ENCODE results near the gene MAN2A2. TPM values are rescaled to one million over a fixed set of nuclear protein-coding genes. Genes with fewer than 3 reads are reported as not detected.

Gene MAN2A2
- total RNA-seq, 1 donor from 2014 or later = 8.4 TPM

- TF ChIP-seq CTCF (IDR thresholded peaks at IDR 0.05; ENCODE audit: insufficient read depth, low read length, severe bottlenecking) = no peak
- no peak for DNase-seq (ENCODE audit: low read depth)
- no peak for FAIRE-seq
- Histone ChIP-seq H3K4me3 (ENCODE audit: low read depth, low read length) (no peak overlapping the region), H3K27me3 (ENCODE audit: control insufficient read depth, insufficient read depth, low read length) (no peaks in the 10 kb centered on the region), H3K36me3 (ENCODE audit: control insufficient read depth, insufficient read depth, low read length) (peaks cover 8% of the 10 kb centered on the region)
Observed at GRCh38 chr15:90972133-90972532, 69.0 kb downstream of the MAN2A2 start.

Other genes starting within 250 kb of the MAN2A2 start
- 0.26 TPM in 2 replicates for gene BLM, start 186.0 kb upstream of the MAN2A2 start, total RNA-seq
- gene FURIN, start 34.7 kb upstream of the MAN2A2 start, total RNA-seq = 32.1 and 49.9 TPM in 2 replicates
- gene FES, start 18.8 kb upstream of the MAN2A2 start, total RNA-seq = 2.6 and 3.2 TPM in 2 replicates
- gene HDDC3, start 29.2 kb downstream of the MAN2A2 start, total RNA-seq = 28.5 and 37.6 TPM in 2 replicates
- 64.8 and 105 TPM in 2 replicates for gene UNC45A, start 32.0 kb downstream of the MAN2A2 start, total RNA-seq
- 11.6 and 12.9 TPM in 2 replicates for gene RCCD1, start 51.6 kb downstream of the MAN2A2 start, total RNA-seq
- 6.1 and 14.8 TPM in 2 replicates for gene PRC1, start 91.2 kb downstream of the MAN2A2 start, total RNA-seq
- gene VPS33B, start 119.3 kb downstream of the MAN2A2 start, total RNA-seq = 10.5 and 12.2 TPM in 2 replicates
- 0.26 and 0.38 TPM in 2 replicates for gene SV2B, start 197.0 kb downstream of the MAN2A2 start, total RNA-seq